ELR (cell line): Measurements from ENCODE around the gene ACTR3C.

Experiments
- DNase-seq: peaks from one replicate; pipeline ENCODE4 v3.0.0-alpha.2; 2015; ENCODE audit warnings: low read depth

ACTR3C gene

GRCh38 chr7:150322833-150323681 lies at the start of gene ACTR3C, which contains the start of gene LRRC61:
TSS of gene ACTR3C (minus strand) at chr7:150323545. CDS start at chr7:150295296, 28,249 bp downstream.
TSS of gene LRRC61 (plus strand) at chr7:150323355. CDS start at chr7:150336862, 13,507 bp downstream.
- DNase-seq, result no peak

GRCh38 chr7:150372271-150373048 lies 49.1 kb upstream of the ACTR3C start:
- DNase-seq, result no peak

GRCh38 chr7:150371996-150372270 lies 48.6 kb upstream of the ACTR3C start:
- DNase-seq, result no peak

GRCh38 chr7:150371131-150371995 lies 48.0 kb upstream of the ACTR3C start:
- DNase-seq, result no peak

GRCh38 chr7:150370612-150371071 lies 47.3 kb upstream of the ACTR3C start:
- DNase-seq, result no peak

GRCh38 chr7:150369748-150370501 lies 46.6 kb upstream of the ACTR3C start:
- no peak for DNase-seq

- peak; percentile 72 for DNase-seq
Observed at GRCh38 chr7:150368884-150369747, 45.8 kb upstream of the ACTR3C start.

GRCh38 chr7:150368096-150368883 lies 44.9 kb upstream of the ACTR3C start, which contains the start of gene REPIN1:
TSS of gene REPIN1 (plus strand) at chr7:150368822. CDS start at chr7:150369712, 890 bp downstream.
- peak; percentile 81 for DNase-seq

- no peak for DNase-seq
Observed at GRCh38 chr7:150367677-150368095, 44.3 kb upstream of the ACTR3C start.

GRCh38 chr7:150365673-150366398 lies 42.5 kb upstream of the ACTR3C start:
- DNase-seq, result no peak

GRCh38 chr7:150365194-150365593 lies 41.8 kb upstream of the ACTR3C start:
- DNase-seq, result no peak

- no peak for DNase-seq
Observed at GRCh38 chr7:150363872-150364271, 40.5 kb upstream of the ACTR3C start.

- no peak for DNase-seq
Observed at GRCh38 chr7:150363370-150363769, 40.0 kb upstream of the ACTR3C start.

GRCh38 chr7:150361807-150362621 lies 38.7 kb upstream of the ACTR3C start:
- DNase-seq, result no peak

GRCh38 chr7:150361402-150361801 lies 38.1 kb upstream of the ACTR3C start:
- DNase-seq, result no peak

GRCh38 chr7:150360363-150361058 lies 37.2 kb upstream of the ACTR3C start:
- no peak for DNase-seq
